Calu3 (cell line): ENCODE results near the gene LRFN2. TPM values are rescaled to one million over a fixed set of nuclear protein-coding genes. Genes with fewer than 3 reads are reported as not detected.

Experiments
- BruUV-seq: library from RNA; stranded (reverse); fragments of 400-500 nt; replicated peaks from 2 replicates; lab custom pipeline; 2021; lab: Mats Ljungman, UMichigan
- CTCF ChIA-PET: fragments of 300-600 bp; sonication (Branson Sonifier 250); formaldehyde crosslinking; loops from one replicate; lab custom pipeline; 2022; ENCODE audit warnings: antibody characterized with exemption; lab: Charles Lee
- DNase-seq: peaks from one replicate; pipeline ENCODE4 v3.0.0; 2022
- H3K27ac Mint-ChIP-seq: one replicate; pipeline ENCODE4 v1.8.0; 2022; ENCODE audit warnings: mixed read lengths; ENCODE audit not compliant: unreplicated experiment
- H3K27me3 Mint-ChIP-seq: one replicate; pipeline ENCODE4 v1.8.0; 2022; ENCODE audit warnings: mixed read lengths; ENCODE audit not compliant: unreplicated experiment
- H3K36me3 Mint-ChIP-seq: one replicate; pipeline ENCODE4 v1.8.0; 2022; ENCODE audit warnings: mild to moderate bottlenecking, moderate library complexity, mixed read lengths; ENCODE audit not compliant: insufficient read depth, unreplicated experiment
- H3K4me1 Mint-ChIP-seq: one replicate; pipeline ENCODE4 v1.8.0; 2022; ENCODE audit warnings: mild to moderate bottlenecking, low read depth, mixed read lengths; ENCODE audit not compliant: unreplicated experiment
- H3K4me3 Mint-ChIP-seq: one replicate; pipeline ENCODE4 v1.8.0; 2022; ENCODE audit warnings: mild to moderate bottlenecking, low read depth, moderate library complexity, mixed read lengths; ENCODE audit not compliant: unreplicated experiment
- H3K9me3 Mint-ChIP-seq: one replicate; pipeline ENCODE4 v1.8.0; 2022; ENCODE audit warnings: low read depth, mixed read lengths; ENCODE audit not compliant: unreplicated experiment
- intact Hi-C: fragments of 100-400 bp; cut with micrococcal nuclease; formaldehyde crosslinking; loops from one replicate; pipeline ENCODE4 v1.10.0; 2022; ENCODE audit not compliant: unreplicated experiment
- total RNA-seq: library from RNA; stranded (reverse); gene quantifications from 2 replicates; pipeline ENCODE4 v1.2.3, GENCODE V29; 2022
- TF ChIP-seq, protein P1 (sequence below): fragments of 200-600 bp; IDR thresholded peaks from one replicate; pipeline ENCODE4 v1.8.0; 2022; ENCODE audit warnings: antibody characterized with exemption; ENCODE audit not compliant: unreplicated experiment

The LRFN2 gene
- total RNA-seq, 1 experiment from 2014 or later: not detected

DNA sequence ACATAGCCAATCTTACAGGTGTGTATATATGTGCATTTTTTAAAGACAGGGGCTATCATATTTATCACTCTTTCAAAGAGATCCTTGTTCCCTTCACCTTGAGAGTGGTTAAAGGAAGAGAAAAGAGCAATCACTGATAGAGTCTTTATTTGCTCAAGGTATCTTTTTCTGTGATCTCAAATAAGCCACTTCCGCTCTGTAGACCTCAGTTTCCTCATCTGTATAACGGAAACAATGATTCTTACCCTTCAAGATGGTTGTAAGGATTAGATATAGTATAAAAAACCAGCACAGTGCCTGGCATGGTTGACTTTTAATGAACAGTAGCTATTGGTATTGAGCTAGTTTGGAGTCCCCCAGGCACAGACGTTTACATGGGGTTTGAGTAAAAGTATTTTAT, 10.1 kb upstream of the LRFN2 start:
- no TSS peak for BruUV-seq
- intact Hi-C loops: no loop called here
- peaks cover 28% of the 10 kb centered on the region for H3K27me3 Mint-ChIP-seq
- DNase-seq: no peak
- H3K9me3 Mint-ChIP-seq: no peaks in the 10 kb centered on the region
- CTCF ChIA-PET: interaction anchor here (0.6 kb wide), 1 partner anchor 23 kb away, joined by 11 read pairs; no protein-coding TSS in a partner anchor
- H3K4me1 Mint-ChIP-seq: no peaks in the 10 kb centered on the region
- TF ChIP-seq, protein P1, sequence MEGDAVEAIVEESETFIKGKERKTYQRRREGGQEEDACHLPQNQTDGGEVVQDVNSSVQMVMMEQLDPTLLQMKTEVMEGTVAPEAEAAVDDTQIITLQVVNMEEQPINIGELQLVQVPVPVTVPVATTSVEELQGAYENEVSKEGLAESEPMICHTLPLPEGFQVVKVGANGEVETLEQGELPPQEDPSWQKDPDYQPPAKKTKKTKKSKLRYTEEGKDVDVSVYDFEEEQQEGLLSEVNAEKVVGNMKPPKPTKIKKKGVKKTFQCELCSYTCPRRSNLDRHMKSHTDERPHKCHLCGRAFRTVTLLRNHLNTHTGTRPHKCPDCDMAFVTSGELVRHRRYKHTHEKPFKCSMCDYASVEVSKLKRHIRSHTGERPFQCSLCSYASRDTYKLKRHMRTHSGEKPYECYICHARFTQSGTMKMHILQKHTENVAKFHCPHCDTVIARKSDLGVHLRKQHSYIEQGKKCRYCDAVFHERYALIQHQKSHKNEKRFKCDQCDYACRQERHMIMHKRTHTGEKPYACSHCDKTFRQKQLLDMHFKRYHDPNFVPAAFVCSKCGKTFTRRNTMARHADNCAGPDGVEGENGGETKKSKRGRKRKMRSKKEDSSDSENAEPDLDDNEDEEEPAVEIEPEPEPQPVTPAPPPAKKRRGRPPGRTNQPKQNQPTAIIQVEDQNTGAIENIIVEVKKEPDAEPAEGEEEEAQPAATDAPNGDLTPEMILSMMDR: no peak
- H3K36me3 Mint-ChIP-seq: no peaks in the 10 kb centered on the region
- H3K4me3 Mint-ChIP-seq: no peak overlapping the region
- no peak overlapping the region for H3K27ac Mint-ChIP-seq

DNA sequence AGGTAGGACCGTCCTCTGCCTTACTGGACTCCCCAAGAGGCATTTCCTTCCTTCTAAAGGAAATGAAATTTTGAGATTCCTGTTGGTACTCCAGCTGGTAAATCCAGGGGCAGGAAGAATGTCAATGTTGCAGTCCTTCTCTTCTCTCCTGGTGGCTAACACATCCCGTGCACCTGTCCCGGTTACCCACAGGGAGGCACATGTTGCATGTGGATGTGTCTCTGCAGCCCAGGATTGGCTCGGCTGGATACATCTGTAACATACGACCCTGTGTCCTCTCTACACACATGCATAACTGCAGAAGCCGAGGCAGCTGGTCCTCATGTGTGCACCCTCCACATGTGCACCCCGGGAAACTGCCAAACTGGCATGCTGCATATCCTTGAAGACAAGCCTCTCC, 1.3 kb upstream of the LRFN2 start:
- Mint-ChIP-seq H3K27me3 (peaks cover 59% of the 10 kb centered on the region), H3K4me1 (no peaks in the 10 kb centered on the region), H3K9me3 (no peaks in the 10 kb centered on the region), H3K36me3 (peaks cover 7% of the 10 kb centered on the region), H3K27ac (no peak overlapping the region), H3K4me3 (no peak overlapping the region)
- intact Hi-C loops: loop anchor here (5.0 kb wide), 1 partner anchor 261 kb away; no protein-coding TSS in a partner anchor
- DNase-seq: no peak
- TF ChIP-seq, protein P1: no peak
- CTCF ChIA-PET: interaction anchor here (0.8 to 1.4 kb wide), 3 partner anchors 61 to 608 kb away, joined by 3 to 7 read pairs (median 5); no protein-coding TSS in a partner anchor
- BruUV-seq: no TSS peak

DNA sequence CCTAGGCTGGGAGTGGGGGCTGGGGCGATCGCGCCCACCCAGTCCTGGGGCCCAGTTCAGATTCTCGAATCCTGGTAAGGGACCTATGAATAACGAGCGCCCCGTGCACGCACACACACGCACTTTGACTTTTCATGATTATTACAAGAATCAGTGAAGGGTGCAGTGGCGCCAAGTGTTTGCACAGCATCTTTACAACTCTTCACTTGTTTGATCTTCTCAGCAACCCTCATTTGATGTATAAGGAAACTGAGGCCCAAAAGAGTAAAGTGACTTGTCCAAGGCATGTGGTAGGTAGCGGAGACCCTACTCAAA, 863 bp upstream of the LRFN2 start:
- Mint-ChIP-seq H3K4me3 (peak overlapping the region; percentile 93), H3K9me3 (no peaks in the 10 kb centered on the region), H3K27me3 (peaks cover 63% of the 10 kb centered on the region), H3K27ac (no peak overlapping the region), H3K4me1 (no peaks in the 10 kb centered on the region), H3K36me3 (peaks cover 7% of the 10 kb centered on the region)
- TF ChIP-seq, protein P1: no peak
- CTCF ChIA-PET: interaction anchor here (0.8 to 1.4 kb wide), 5 partner anchors 61 to 607 kb away, joined by 3 to 7 read pairs (median 3); no protein-coding TSS in a partner anchor
- intact Hi-C loops: loop anchor here (5.0 kb wide), 1 partner anchor 261 kb away; no protein-coding TSS in a partner anchor
- no peak for DNase-seq
- BruUV-seq: no TSS peak

DNA sequence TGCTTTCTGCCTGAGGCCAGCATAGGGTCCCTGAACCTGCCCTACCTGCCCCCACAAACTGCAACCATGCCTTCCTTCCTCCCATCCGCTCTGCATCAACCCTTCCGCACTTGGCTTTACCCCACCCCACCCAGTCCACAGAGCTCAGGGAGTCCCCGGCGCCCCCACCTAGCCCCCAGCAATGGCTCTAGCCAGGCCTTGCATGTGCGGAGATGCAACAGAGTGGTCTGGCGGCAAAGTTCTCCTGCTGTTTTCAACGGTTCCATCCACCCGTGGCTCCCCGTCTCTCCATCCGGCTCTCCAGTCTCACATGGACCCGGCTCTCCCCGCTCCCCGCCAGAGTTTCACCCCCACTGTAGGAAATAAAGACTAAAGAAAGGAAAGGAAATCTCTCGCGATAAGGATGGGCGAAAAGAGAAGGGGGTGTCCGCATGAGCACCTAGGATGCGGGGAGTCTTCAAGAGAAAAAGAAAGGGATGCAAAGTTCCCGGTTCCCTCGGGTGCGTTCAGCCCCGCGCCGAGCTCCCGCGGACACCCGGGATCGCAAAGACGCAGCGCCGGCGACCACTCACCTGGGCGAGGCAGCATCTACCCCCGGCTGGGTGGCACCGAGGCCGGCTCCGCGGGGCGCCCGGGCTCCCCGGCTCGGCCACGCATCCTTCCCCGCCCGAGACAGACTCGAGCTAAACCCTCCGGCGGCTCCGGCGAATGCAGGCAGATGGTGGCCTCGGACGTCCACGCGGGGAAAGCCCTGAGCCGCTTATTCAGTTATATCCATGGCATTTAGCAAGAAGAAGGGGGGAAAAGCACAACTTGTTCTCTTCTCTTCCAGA, 579 bp downstream of the LRFN2 start:
- H3K9me3 Mint-ChIP-seq: no peaks in the 10 kb centered on the region
- CTCF ChIA-PET: interaction anchor here (0.9 to 1.4 kb wide), 2 partner anchors 258 to 325 kb away, joined by 3 to 7 read pairs; no protein-coding TSS in a partner anchor
- no TSS peak for BruUV-seq
- no peak for DNase-seq
- intact Hi-C loops: loop anchor here (5.0 kb wide), 1 partner anchor 259 kb away; no protein-coding TSS in a partner anchor
- peaks cover 7% of the 10 kb centered on the region for H3K36me3 Mint-ChIP-seq
- peaks cover 64% of the 10 kb centered on the region for H3K27me3 Mint-ChIP-seq
- no peak overlapping the region for H3K27ac Mint-ChIP-seq
- no peaks in the 10 kb centered on the region for H3K4me1 Mint-ChIP-seq
- H3K4me3 Mint-ChIP-seq: peak overlapping the region; percentile 93
- TF ChIP-seq, protein P1: no peak
